H9 (cell line): Measurements from ENCODE around the gene SLC44A1. TPM values are rescaled to one million over a fixed set of nuclear protein-coding genes. Genes with fewer than 3 reads are reported as not detected.

ENCODE experiments used
- DNase-seq: peaks from one replicate; pipeline ENCODE4 v3.0.0-alpha.2; 2017
- H2AFZ ChIP-seq: one replicate; pipeline ENCODE4 v1.6.1; 2013; ENCODE audit warnings: mild to moderate bottlenecking, low read length, control low read depth, moderate library complexity
- H2AK5ac ChIP-seq: 2 replicates; pipeline ENCODE4 v1.6.1; 2013; ENCODE audit warnings: low read length, control low read depth, mixed read lengths; ENCODE audit not compliant: insufficient read length
- H2BK120ac ChIP-seq: one replicate; pipeline ENCODE4 v1.6.1; 2013; ENCODE audit warnings: low read depth, mild to moderate bottlenecking, low read length, control low read depth, inconsistent platforms; ENCODE audit not compliant: poor library complexity, severe bottlenecking
- H2BK12ac ChIP-seq: 2 replicates; pipeline ENCODE4 v1.6.1; 2013; ENCODE audit warnings: low read length, control low read depth, mixed read lengths, low read depth; ENCODE audit not compliant: insufficient read length
- H2BK15ac ChIP-seq: 2 replicates; pipeline ENCODE4 v1.6.1; 2013; ENCODE audit warnings: low read depth, low read length, control low read depth
- H2BK20ac ChIP-seq: one replicate; pipeline ENCODE4 v1.6.1; 2013; ENCODE audit warnings: low read depth, mild to moderate bottlenecking, low read length, control low read depth, inconsistent platforms; ENCODE audit not compliant: poor library complexity, severe bottlenecking
- H2BK5ac ChIP-seq: 2 replicates; pipeline ENCODE4 v1.6.1; 2013; ENCODE audit warnings: low read length, control low read depth, mixed read lengths; ENCODE audit not compliant: insufficient read length
- H3K14ac ChIP-seq: 2 replicates; pipeline ENCODE4 v1.6.1; 2013; ENCODE audit warnings: low read length, control low read depth; ENCODE audit not compliant: insufficient read depth
- H3K18ac ChIP-seq: 2 replicates; pipeline ENCODE4 v1.6.1; 2013; ENCODE audit warnings: low read depth, mild to moderate bottlenecking, mixed read lengths, low read length, control low read depth; ENCODE audit not compliant: insufficient read length
- H3K23ac ChIP-seq: 2 replicates; pipeline ENCODE4 v1.6.1; 2013; ENCODE audit warnings: low read length, control low read depth, mixed read lengths, low read depth; ENCODE audit not compliant: insufficient read length
- H3K23me2 ChIP-seq: 2 replicates; pipeline ENCODE4 v1.6.1; 2013; ENCODE audit warnings: low read depth, mild to moderate bottlenecking, mixed read lengths, low read length, control low read depth; ENCODE audit not compliant: insufficient read length, poor library complexity, severe bottlenecking
- H3K27ac ChIP-seq: 2 replicates; pipeline ENCODE4 v1.5.1; 2013; ENCODE audit warnings: low read length, control low read depth, mixed read lengths, low read depth; ENCODE audit not compliant: insufficient read length
- H3K27me3 ChIP-seq: 2 replicates; pipeline ENCODE4 v1.6.1; 2013; ENCODE audit warnings: low read length, control low read depth, inconsistent platforms; ENCODE audit not compliant: insufficient read depth
- H3K4ac ChIP-seq: 2 replicates; pipeline ENCODE4 v1.6.1; 2013; ENCODE audit warnings: low read depth, mild to moderate bottlenecking, control low read depth, inconsistent platforms, low read length, moderate library complexity
- H3K4me1 ChIP-seq: 2 replicates; pipeline ENCODE4 v1.6.1; 2013; ENCODE audit warnings: low read length, control low read depth, inconsistent platforms; ENCODE audit not compliant: insufficient read depth
- H3K4me2 ChIP-seq: 2 replicates; pipeline ENCODE4 v1.6.1; 2013; ENCODE audit warnings: low read length, control low read depth, mixed read lengths; ENCODE audit not compliant: insufficient read length, insufficient read depth
- H3K56ac ChIP-seq: 2 replicates; pipeline ENCODE4 v1.6.1; 2013; ENCODE audit warnings: low read depth, mild to moderate bottlenecking, mixed read lengths, low read length, control low read depth; ENCODE audit not compliant: insufficient read length
- H3K79me1 ChIP-seq: 2 replicates; pipeline ENCODE4 v1.6.1; 2013; ENCODE audit warnings: low read depth, mild to moderate bottlenecking, moderate library complexity, low read length, control low read depth, inconsistent platforms; ENCODE audit not compliant: insufficient read depth, poor library complexity, severe bottlenecking
- H3K79me2 ChIP-seq: 2 replicates; pipeline ENCODE4 v1.6.1; 2013; ENCODE audit warnings: low read length, control low read depth, inconsistent platforms; ENCODE audit not compliant: insufficient read depth
- H3K9ac ChIP-seq: 2 replicates; pipeline ENCODE4 v1.6.1; 2013; ENCODE audit warnings: low read length, control low read depth, mixed read lengths; ENCODE audit not compliant: insufficient read length; ENCODE audit errors: extremely low read depth
- H3K9me3 ChIP-seq: one replicate; pipeline ENCODE4 v1.6.1; 2013; ENCODE audit warnings: low read depth, low read length, inconsistent platforms; ENCODE audit not compliant: control insufficient read depth
- H3T11ph ChIP-seq: one replicate; pipeline ENCODE4 v1.6.1; 2013; ENCODE audit warnings: mild to moderate bottlenecking, low read length, control low read depth, inconsistent platforms
- H4K20me1 ChIP-seq: one replicate; pipeline ENCODE4 v1.6.1; 2013; ENCODE audit not compliant: control insufficient read depth, insufficient read length, insufficient read depth
- H4K5ac ChIP-seq: 2 replicates; pipeline ENCODE4 v1.6.1; 2013; ENCODE audit warnings: low read depth, mild to moderate bottlenecking, mixed read lengths, low read length, control low read depth; ENCODE audit not compliant: insufficient read length
- H4K8ac ChIP-seq: replicated peaks from 2 replicates; pipeline ENCODE4 v1.6.1; 2013; ENCODE audit warnings: low read length, control low read depth, mixed read lengths, low read depth; ENCODE audit not compliant: insufficient read length
- H4K91ac ChIP-seq: 2 replicates; pipeline ENCODE4 v1.6.1; 2013; ENCODE audit warnings: low read depth, mild to moderate bottlenecking, moderate library complexity, mixed read lengths, low read length, control low read depth; ENCODE audit not compliant: insufficient read length
- H3K27ac Mint-ChIP-seq, 3 experiments: 2 replicates in 2 of 3; 3 replicates in 1 of 3; pipeline ENCODE4 v1.8.0; 2020 to 2021; ENCODE audit warnings: mixed read lengths in 3 of 3, mild to moderate bottlenecking in 1 of 3, moderate library complexity in 1 of 3
- H3K27me3 Mint-ChIP-seq: 2 replicates; pipeline ENCODE4 v1.8.0; 2021; ENCODE audit warnings: low read depth, mild to moderate bottlenecking, moderate library complexity, mixed read lengths
- H3K36me3 Mint-ChIP-seq, 3 experiments: 2 replicates in 2 of 3; 3 replicates in 1 of 3; pipeline ENCODE4 v1.8.0; 2020 to 2021; ENCODE audit warnings: low read depth in 3 of 3, mixed read lengths in 3 of 3; ENCODE audit not compliant: insufficient read depth in 1 of 3
- H3K4me1 Mint-ChIP-seq, 2 experiments: 2 replicates each; pipeline ENCODE4 v1.8.0; 2020; ENCODE audit warnings: mixed read lengths in 2 of 2
- H3K4me3 Mint-ChIP-seq, 2 experiments: 2 replicates in 1 of 2; 3 replicates in 1 of 2; pipeline ENCODE4 v1.8.0; 2020 to 2021; ENCODE audit warnings: mild to moderate bottlenecking in 2 of 2, mixed read lengths in 2 of 2, moderate library complexity in 1 of 2
- H3K9me3 Mint-ChIP-seq, 2 experiments: 2 replicates in 1 of 2; 3 replicates in 1 of 2; pipeline ENCODE4 v1.8.0; 2020; ENCODE audit warnings: mild to moderate bottlenecking in 2 of 2, mixed read lengths in 2 of 2, moderate library complexity in 1 of 2
- WGBS: extraction: QIAGEN DNeasy Blood & Tissue Kit; methylation state at CpG from one replicate; pipeline ENCODE4 v1.1.7; 2013; ENCODE audit warnings: missing lambda C conversion rate, low lambda C conversion rate, mixed read lengths; ENCODE audit not compliant: insufficient read length; ENCODE audit errors: extremely low coverage; 5-methylcytosine and 5-hydroxymethylcytosine counted together
- total RNA-seq: library from RNA; stranded (reverse); gene quantifications from 2 replicates; pipeline ENCODE4 v1.2.1, GENCODE V29; 2021
- TF ChIP-seq, protein P1 (sequence below): fragments of 200-600 bp; sonication (generic); conservative IDR thresholded peaks from 3 replicates; pipeline ENCODE4 v1.8.0; 2021; ENCODE audit warnings: antibody characterized with exemption, mild to moderate bottlenecking

The SLC44A1 gene
- total RNA-seq, 1 experiment from 2014 or later, result 60.7 TPM

DNA sequence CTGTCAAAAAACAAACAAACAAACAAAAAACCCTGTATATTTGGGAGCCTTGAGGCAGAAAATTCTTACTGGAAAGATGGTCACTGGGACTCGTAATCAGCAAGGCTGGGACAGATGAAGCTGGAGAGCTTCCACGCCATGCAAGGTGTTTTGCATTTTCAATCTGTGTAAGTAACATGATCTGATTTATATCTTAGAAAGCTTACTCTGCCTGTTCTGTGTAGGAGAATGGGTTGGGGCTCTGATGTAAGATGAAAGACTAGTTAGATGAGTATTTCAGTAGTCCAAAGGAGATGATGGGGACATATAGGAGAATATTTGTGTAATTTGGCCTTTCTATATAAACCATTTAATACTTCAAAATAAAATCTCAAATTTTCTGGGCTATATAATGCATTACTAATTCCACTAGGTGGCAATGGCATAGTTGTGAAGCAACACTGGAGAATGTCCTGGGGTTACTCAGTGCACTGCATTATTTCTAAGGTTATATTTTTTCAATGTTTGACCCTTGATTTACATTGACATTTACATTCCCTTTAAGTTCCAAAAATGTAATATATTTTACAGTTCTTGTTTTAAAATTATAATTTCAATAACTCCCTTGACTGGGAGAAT is 181.5 kb downstream of the SLC44A1 start:
- WGBS, result no CpG with 5 or more reads among the region's 2 CpGs
- DNase-seq, result no peak
- Histone ChIP-seq H2BK120ac (no peak overlapping the region), H3K23me2 (no peaks in the 10 kb centered on the region), H3K4ac (no peak overlapping the region), H3K23ac (no peak overlapping the region), H4K20me1 (no peaks in the 10 kb centered on the region), H3K9ac (no peak overlapping the region), H3K9me3 (no peaks in the 10 kb centered on the region), H4K5ac (no peak overlapping the region), H3K27ac (no peak overlapping the region), H2BK5ac (no peak overlapping the region), H2AFZ (no peak overlapping the region), H3K79me1 (no peaks in the 10 kb centered on the region), H3K27me3 (no peaks in the 10 kb centered on the region), H2BK15ac (no peak overlapping the region), H3T11ph (no peak overlapping the region), H3K4me2 (no peak overlapping the region), H3K79me2 (no peaks in the 10 kb centered on the region), H4K91ac (no peak overlapping the region), H3K14ac (no peak overlapping the region), H2BK20ac (no peak overlapping the region), H3K4me1 (no peaks in the 10 kb centered on the region), H2AK5ac (no peak overlapping the region), H3K18ac (no peak overlapping the region), H3K56ac (no peak overlapping the region), H2BK12ac (no peak overlapping the region), H4K8ac (no peak overlapping the region)
- TF ChIP-seq, protein P1, sequence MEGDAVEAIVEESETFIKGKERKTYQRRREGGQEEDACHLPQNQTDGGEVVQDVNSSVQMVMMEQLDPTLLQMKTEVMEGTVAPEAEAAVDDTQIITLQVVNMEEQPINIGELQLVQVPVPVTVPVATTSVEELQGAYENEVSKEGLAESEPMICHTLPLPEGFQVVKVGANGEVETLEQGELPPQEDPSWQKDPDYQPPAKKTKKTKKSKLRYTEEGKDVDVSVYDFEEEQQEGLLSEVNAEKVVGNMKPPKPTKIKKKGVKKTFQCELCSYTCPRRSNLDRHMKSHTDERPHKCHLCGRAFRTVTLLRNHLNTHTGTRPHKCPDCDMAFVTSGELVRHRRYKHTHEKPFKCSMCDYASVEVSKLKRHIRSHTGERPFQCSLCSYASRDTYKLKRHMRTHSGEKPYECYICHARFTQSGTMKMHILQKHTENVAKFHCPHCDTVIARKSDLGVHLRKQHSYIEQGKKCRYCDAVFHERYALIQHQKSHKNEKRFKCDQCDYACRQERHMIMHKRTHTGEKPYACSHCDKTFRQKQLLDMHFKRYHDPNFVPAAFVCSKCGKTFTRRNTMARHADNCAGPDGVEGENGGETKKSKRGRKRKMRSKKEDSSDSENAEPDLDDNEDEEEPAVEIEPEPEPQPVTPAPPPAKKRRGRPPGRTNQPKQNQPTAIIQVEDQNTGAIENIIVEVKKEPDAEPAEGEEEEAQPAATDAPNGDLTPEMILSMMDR, result peak; percentile 59
- Mint-ChIP-seq H3K9me3 (no peaks in the 10 kb centered on the region), H3K27ac (no peak overlapping the region), H3K4me1 (no peaks in the 10 kb centered on the region), H3K4me3 (no peak overlapping the region), H3K36me3 (no peaks in the 10 kb centered on the region), H3K27me3 (no peaks in the 10 kb centered on the region)
